ENCODE data around the gene MAN2C1.
"Not testable (repeated sequence)": the region's sequence is repeated elsewhere in the genome, so short reads cannot be mapped to it uniquely, and the experiment has no call there.

The MAN2C1 gene

GRCh38 chr15:75342221-75342620 lies 26.2 kb downstream of the MAN2C1 start:
- no peak for DNase-seq

DNA sequence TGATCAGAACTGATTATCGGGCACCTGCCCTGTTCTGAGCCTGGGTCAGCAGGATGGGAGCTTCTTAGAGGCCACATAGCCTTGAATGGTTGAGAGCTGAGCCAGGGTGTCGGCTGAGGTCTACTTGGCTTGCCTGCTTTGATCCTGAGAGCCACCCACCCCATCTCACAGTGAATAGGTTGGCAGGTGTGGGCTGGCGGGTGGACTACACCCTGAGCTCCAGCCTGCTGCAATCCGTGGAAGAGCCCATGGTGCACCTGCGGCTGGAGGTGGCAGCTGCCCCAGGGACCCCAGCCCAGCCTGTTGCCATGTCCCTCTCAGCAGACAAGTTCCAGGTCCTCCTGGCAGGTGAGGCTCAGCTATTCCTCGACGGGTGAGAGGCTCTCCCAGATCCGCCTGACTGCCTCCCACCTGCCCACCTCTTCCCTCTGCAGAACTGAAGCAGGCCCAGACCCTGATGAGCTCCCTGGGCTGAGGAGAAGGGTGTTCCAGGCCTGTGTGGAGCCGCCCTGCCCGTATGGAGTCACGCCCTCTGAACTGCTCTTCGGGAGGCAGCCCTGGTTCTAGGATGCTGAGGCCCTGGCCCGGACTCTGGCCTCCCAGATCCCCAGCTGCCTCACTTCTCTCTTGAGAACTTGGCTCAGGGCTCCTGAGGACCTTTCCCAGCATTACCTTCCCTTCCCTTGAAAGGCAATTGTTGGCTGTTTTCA lies 28.7 kb downstream of the MAN2C1 start:
- DNase-seq = no peak

DNA sequence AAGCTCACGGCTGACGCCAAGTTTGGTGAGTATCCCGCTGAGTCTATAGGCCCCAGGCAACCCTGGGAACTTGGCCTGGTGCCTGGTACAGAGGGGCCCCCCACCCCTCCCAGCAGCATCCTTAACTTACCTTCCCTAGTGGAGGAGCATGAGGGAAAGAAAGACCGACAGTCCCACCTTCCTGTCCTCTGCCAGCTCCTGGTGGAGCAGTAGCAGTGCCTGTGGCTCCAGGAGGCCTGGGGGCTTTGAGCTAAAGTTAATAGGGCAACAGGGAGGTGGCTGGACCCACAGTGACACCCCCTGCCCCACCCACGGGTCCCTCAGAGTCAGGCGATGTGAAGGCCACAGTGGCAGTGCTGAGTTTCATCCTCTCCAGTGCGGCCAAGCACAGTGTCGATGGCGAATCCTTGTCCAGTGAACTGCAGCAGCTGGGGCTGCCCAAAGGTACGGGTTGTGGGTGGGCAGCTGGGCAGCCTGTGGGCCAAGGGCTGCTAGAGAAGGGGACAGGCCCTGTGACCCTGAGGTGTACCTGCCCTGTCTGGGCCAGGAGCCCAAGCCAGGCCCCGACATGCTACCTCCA lies 29.7 kb downstream of the MAN2C1 start:
- no peak for DNase-seq

DNA sequence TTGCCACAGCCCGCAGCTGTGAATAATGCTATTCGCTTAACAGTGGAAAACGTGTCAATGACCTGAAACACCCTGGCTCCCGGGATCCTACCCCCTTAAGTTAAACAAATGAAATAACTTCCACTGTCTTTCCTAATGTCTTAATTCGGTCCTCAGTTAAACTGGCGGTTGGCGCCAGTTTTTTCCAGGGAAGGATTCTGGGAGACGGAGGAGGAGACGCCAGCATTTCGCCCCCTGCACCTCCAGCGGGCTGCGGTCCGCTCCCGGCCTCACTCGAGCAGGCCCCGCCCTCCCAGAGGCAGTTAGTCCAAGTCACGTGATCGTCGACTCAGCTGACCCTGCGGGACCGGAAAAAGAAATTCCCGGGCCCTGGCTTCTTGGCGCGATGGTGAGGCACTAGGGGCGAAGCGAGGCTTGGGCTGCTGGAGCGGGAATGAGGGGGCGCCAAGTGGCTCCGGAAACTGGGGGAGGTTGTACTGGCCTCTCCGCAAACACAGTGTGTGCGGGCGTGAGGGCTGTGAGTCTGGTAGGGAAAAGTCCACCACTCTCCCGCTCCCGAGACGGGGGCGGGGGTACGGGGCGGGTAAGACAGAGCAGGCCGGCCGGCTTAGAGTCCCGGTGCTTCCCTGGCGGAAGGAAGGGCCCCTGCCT lies 32.6 kb downstream of the MAN2C1 start, which contains the start of gene COMMD4:
COMMD4 (plus strand) TSS at position 359 of the 651 bp plus-strand sequence; CDS start at position 386, 27 bp downstream.
- peak; percentile 99 for DNase-seq

DNA sequence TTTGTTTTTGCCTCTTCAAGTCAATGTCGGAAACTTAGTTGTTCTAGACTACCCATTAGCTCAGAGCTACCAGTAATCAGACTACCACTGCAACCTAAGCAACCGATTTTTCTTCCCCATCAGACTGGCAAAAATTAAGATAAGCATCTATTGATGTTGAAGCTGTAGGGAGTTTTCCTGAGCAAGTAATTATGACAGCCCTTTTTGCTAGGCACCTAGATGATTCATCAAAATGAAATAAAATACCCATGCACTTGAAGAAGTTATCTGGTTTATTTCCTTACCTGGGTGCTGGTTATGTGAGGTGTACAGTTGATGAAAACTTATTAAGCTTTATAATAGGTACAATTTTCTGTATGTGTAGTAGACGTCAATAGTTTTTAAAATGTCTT lies 33.1 kb downstream of the MAN2C1 start:
- DNase-seq = no peak

GRCh38 chr15:75333654-75334419 lies 34.6 kb downstream of the MAN2C1 start:
- not testable (repeated sequence) for DNase-seq

GRCh38 chr15:75332093-75332492 lies 36.3 kb downstream of the MAN2C1 start:
- DNase-seq = not testable (repeated sequence)

- no peak for DNase-seq
These were observed 38.8 kb downstream of the MAN2C1 start for GRCh38 chr15:75329571-75329970.

- DNase-seq = no peak
These were observed 39.7 kb downstream of the MAN2C1 start for GRCh38 chr15:75328493-75329314.

- no peak for DNase-seq
These were observed 40.9 kb downstream of the MAN2C1 start for GRCh38 chr15:75327491-75327890.

GRCh38 chr15:75327005-75327404 lies 41.4 kb downstream of the MAN2C1 start:
- DNase-seq = no peak

DNA sequence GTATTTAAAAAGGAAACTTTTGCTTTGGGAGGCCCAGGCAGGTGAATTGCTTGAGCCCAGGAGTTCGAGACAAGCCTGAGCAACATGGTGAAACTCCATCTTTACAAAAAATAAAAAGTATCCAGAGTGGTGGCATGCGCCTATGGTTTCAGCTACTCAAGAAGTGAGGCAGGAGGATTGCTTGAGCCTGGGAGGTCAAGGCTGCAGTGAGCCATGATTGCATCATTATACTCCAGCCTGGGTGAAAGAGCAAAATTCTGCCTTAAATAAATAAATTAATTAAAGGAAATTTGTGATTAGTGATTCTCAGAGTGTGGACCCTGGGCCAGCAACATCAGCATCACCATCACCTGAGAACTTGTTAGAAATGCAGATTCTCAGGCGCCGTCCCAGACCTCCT lies 42.5 kb downstream of the MAN2C1 start:
- no peak for DNase-seq

GRCh38 chr15:75321711-75322110 lies 46.7 kb downstream of the MAN2C1 start:
- no peak for DNase-seq

- not testable (repeated sequence) for DNase-seq
These were observed 49.0 kb downstream of the MAN2C1 start for GRCh38 chr15:75319231-75319897.

GRCh38 chr15:75314552-75315290 lies 53.7 kb downstream of the MAN2C1 start:
- DNase-seq = no peak

- no peak for DNase-seq
These were observed 55.1 kb downstream of the MAN2C1 start for GRCh38 chr15:75313116-75313845.

GRCh38 chr15:75312548-75312947 lies 55.9 kb downstream of the MAN2C1 start:
- DNase-seq = not testable (repeated sequence)

DNA sequence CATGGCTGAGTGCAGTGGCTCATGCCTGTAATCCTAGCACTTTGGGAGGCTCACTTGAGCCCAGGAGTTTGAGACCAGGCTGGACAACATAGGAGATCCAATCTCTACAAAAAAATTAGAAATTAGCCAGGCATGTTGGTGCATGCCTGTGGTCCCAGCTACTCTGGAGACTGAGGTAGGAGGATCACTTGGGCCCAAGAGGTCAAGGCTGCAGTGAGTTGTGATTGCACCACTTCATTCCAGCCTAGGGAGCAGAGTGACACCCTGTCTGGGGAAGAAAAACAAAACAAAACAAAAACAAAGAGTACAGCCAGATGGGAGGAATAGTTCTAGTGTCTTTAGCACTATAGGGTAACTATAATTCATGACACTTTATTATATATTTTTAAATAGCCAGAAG lies 58.7 kb downstream of the MAN2C1 start:
- DNase-seq = no peak

DNA sequence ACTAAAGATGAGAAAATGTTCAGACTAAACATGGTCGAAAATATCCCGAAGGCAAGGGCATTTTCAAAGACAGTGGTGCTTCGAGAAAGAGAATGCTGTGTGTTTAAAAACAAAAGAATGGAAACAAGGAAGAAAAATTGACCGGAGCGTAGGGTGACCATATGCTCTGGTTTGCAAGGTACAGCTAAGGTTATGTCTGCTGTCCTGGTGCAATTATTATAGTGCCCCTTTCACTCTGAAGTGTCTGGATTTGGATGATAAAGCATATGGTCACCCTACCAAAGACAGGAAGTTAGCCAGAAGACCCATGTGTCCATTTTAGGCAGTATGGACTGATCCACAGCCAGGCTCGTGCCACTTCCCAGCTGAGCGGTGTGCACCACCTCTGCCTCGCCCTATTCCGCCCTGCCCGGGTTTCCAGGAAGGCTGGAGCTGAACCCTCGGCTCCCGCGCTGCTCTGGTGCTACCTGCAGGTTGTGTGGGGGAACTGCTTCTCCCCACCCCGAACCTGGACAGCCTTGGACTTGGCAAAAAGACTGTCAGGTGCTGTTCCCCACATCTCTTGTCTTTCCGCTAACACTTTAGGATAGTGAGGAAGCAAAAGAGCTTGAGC lies 60.5 kb downstream of the MAN2C1 start:
- peak; percentile 34 for DNase-seq

- DNase-seq = no peak
These were observed 62.2 kb downstream of the MAN2C1 start for GRCh38 chr15:75306188-75306587.
